GM18508 (cell line): ENCODE results near the gene TCF7L2.

Source experiments
- ATAC-seq: cut with Tn5 transposase; IDR thresholded peaks from one replicate; pipeline ENCODE4 v1.9.1; 2021; ENCODE audit warnings: moderate number of reproducible peaks; ENCODE audit not compliant: insufficient read depth, unreplicated experiment

TCF7L2 gene

GRCh38 chr10:113111260-113111659, 161.2 kb downstream of the TCF7L2 start:
- ATAC-seq, result no peak

DNA sequence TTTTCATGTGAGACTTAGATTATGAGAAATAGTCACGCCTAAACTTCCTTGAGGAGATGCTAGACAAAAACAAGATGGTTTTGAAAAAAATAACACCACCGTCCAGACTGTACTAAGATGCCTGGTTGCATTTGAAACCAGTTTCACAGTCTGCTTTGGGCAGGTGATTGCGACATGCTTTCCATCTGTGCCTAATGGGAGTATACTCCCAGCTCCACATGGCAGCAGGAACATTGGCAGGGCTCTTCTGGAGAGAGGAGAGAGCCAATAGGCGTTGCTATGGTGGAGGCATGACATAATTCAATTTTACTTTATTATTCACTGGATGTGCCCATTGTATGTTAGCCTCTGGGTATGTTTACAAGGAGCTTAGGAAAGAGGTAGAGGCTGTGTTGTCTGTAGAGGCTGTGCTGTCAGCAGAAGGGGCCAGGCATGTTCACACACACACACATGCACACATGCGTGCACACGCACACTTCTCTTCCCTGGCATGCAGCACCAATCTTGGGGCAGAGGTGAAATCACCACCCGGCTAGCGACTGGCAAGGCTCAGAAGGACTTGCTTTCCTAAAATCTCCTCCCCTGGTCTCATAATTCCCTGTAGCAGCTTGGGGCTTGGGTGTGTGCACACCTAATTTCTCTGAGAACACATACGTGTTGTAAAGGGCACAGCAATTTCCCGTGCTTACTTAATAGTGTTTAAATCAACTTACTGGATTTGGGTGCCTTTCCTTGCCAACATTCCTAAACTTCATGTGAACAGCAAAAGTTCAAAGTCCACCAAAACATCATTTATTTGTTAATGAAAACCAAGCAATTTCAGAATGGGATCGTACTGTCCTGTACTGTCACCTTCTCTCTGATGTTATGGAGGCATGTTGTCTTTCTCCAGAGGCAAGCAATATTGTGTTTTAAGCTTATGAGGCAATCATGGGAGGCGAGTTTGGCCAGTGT, 162.1 kb downstream of the TCF7L2 start:
- ATAC-seq, result no peak

GRCh38 chr10:113113241-113113640, 163.2 kb downstream of the TCF7L2 start:
- ATAC-seq, result no peak

- ATAC-seq, result no peak
Observed at GRCh38 chr10:113113918-113114317, 163.9 kb downstream of the TCF7L2 start.

GRCh38 chr10:113115556-113115955, 165.5 kb downstream of the TCF7L2 start:
- ATAC-seq, result no peak

DNA sequence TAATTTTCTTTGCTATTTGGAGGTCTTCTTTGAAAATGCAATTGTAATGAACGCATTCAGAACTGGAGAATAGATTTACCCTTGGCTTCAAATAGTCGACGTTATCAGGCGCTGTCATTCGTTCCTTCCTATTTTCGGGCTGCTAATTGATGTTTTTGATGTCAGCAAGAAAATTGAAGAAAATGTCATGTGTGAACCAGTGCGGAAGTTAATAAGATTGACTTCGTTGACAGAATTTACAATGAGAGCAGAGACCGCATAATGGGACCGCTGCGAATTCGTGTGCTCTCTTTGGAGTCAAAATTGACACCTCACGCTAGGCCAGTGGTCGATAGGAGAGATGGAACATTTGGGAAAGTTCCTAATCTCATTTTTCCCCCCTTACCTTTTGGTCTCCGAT, 168.8 kb downstream of the TCF7L2 start:
- ATAC-seq, result no peak

DNA sequence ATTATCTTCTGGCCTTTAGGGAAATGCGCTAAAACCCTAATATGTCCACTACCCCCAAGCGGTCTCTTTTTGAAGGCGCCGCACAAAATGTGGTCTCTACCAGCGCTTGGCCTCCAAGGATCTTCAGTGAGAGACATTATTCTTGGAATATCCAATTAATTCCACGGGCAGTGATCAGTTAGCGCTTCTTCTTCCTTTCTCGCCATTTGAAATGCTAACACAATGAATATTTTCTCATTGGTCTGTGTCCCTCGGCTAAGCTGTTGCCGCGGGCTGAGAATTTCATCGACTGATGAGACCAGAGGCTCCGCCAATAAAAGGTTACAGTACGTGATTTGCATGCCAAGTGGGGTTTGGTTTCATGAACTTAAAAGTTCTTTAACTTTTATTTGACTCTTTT, 169.8 kb downstream of the TCF7L2 start:
- no peak for ATAC-seq

- no peak for ATAC-seq
Observed at GRCh38 chr10:113121153-113121552, 171.1 kb downstream of the TCF7L2 start.

DNA sequence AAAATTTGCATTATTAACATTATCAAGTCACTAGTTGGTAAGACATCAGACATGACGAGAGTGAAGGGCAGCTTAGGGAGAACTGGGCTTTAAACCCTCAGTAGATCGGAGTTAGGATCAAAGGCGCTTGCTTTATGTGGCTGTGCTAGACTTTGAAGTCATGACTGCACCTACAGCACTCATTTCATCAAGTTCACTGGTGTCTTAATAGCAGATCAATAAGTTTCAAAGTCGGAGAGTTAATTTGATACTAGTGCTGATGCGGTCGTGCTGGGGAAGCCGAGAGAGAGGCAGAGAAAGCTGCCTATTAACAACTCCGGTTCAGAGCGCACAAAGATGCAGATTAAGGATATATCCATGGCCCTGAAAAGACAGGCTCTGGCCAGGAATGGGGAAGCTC, 172.9 kb downstream of the TCF7L2 start:
- no peak for ATAC-seq

GRCh38 chr10:113124724-113125123, 174.7 kb downstream of the TCF7L2 start:
- ATAC-seq, result no peak

DNA sequence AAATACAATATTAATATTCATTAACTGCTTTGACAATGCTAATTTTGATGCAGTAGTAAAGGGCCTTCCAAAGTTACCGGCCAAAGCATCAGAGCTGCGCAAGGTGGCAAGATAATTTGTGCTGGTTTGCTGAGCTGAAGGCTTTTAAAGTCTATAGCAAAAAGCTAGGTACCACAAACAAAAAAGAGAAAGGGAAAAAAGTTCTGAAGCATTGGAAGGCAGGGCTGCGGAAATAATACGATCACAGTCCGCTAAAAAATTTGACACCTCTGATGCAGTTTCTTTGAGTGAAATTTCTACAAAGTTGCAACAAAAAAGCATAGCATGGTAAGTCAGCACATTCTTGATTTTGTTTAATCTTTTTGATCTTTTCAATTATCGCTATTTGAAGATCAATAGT, 175.6 kb downstream of the TCF7L2 start:
- ATAC-seq, result no peak

GRCh38 chr10:113126229-113127201, 176.5 kb downstream of the TCF7L2 start:
- ATAC-seq, result no peak

DNA sequence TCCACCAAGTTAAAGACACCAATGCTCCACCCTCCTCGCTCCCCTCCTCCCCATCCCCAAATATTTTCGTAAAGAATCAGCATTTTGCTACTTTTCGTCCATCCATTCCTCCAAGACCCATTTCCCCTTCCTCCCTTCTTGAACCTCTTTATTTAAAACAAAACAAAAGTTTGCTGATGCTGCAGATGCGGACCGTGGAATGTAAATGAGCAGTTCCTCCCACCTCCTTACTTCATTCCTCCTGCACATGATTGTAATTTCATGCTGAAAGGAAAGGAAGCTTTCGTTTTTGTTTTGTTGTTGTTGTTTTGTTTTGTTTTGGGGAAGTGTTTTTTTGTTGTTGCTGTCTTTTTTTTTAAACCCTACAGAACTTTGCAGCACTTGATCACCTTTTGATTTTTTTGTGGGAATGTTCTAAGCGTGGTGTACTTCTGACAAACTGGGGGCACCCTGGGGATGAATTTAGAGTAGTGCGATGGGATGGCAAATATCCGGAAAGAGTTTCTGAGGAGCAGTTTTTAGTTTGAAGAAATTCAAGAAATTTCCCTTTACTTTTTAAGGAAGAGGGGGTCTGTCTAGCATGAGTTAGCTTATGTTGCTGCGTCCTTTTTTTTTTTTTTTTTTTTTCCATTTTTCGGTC, 177.3 kb downstream of the TCF7L2 start:
- ATAC-seq, result no peak

GRCh38 chr10:113127901-113128283, 177.8 kb downstream of the TCF7L2 start:
- ATAC-seq, result no peak

DNA sequence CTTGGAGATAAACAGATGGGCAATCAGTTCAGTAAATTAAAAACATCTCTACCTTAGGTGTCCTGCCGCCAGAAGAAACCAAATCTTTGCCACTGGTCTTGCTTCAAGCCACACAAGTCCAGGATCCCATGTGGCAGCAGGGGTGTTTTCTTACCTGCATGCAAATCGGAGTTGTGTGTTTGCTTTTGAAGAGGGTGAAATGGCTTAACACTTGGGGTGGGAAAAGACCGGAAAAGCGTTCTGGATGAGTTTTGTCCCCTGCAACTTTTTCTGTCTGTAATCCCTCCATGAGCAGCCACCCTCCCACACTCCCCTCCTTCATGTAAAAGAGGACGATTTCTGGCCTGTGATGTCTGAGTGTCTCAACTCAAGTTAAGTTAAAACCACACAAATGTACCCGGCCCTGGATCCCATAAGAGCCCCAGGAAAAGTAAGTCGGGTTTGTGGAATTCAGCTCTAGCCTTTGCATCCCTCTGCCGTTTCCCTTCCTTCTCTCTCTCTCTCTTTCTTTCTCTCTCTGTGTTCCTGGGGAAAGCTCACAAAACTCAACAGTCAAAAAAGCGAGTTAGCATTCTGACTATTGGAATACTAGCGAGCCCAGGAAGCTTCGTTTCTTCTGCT, 178.5 kb downstream of the TCF7L2 start:
- ATAC-seq, result no peak

DNA sequence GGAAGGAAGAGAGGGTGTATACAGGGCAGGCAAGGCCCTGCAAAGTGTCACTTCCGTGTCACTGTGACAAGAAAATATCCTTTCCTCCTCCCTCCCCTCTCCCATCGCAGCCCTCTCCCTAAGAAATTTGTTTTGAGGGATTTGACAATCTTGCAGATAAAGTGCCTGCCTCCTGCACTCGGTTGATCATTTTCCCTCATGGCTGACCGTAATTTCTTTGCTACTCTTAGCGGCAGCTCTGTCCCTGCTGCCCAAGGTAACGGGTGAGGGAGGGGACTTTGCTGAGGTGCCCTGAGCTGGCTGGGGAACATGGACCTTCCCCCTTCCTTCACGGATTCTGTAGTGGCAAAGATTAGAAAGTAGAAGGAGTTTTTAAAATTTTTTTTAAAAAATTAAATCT, 179.1 kb downstream of the TCF7L2 start:
- ATAC-seq, result no peak

GRCh38 chr10:113130014-113130641, 180.1 kb downstream of the TCF7L2 start:
- ATAC-seq, result no peak

DNA sequence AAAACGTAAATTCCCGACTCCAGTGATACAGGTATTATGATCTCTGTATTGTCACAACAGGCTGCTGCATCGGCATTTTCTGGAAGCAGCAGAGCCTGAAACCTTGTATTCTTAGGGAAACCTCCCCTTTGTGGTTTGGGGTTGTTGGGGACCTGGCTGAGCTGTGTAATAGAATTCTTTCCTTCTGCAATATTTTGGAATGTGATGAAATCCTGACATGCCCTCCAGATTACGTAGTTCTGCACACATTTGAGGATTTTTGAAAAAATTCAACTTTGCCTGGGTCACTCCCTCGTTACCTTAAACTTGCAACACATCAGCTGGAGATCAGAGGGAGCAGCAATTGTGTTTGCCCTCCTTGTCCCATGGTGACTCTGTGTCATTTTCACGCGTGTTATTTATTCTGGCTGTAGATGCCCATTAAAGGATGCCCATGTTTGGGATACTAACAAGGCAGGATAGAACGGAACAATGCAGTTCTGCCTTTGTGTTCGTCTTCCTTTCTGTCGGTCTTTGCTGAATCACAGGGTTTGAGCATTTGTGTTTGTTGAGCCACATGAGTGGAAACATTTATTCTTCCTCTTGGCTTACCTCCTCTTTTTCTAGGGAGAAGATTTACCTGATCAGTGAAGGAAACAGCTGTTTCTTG, 181.7 kb downstream of the TCF7L2 start:
- ATAC-seq, result no peak

- ATAC-seq, result no peak
Observed at GRCh38 chr10:113132591-113133121, 182.6 kb downstream of the TCF7L2 start.
